Urinary bladder (tissue), 4 donors: Measurements from ENCODE around the gene NF1. TPM values are rescaled to one million over a fixed set of nuclear protein-coding genes. Genes with fewer than 3 reads are reported as not detected.

Source experiments
- DNase-seq: peaks from one replicate; pipeline ENCODE4 v3.0.0-alpha.2; 2015; ENCODE audit errors: extremely low spot score
- H3K27ac ChIP-seq: one replicate; pipeline ENCODE4 v1.5.1; 2013; ENCODE audit warnings: low read depth, mild to moderate bottlenecking, moderate library complexity
- H3K36me3 ChIP-seq: one replicate; pipeline ENCODE4 v1.6.1; 2013; ENCODE audit warnings: mild to moderate bottlenecking, moderate library complexity; ENCODE audit not compliant: insufficient read depth
- H3K4me1 ChIP-seq: one replicate; pipeline ENCODE4 v1.6.1; 2013; ENCODE audit warnings: mild to moderate bottlenecking, moderate library complexity; ENCODE audit not compliant: insufficient read depth
- H3K4me3 ChIP-seq: one replicate; pipeline ENCODE4 v1.5.1; 2013; ENCODE audit warnings: low read depth, low read length
- WGBS: extraction: QIAGEN DNeasy Blood & Tissue Kit; methylation state at CpG from one replicate; pipeline ENCODE4 v1.1.7; 2013; 5-methylcytosine and 5-hydroxymethylcytosine counted together
- polyA plus RNA-seq: library from polyadenylated mRNA; stranded (reverse); fragments of 200-250 nt; gene quantifications from one replicate; pipeline ENCODE4 v1.2.3, GENCODE V29; 2013
- total RNA-seq: library from RNA; depleted of rRNA; stranded (reverse); fragments of >200 nt; gene quantifications from one replicate; pipeline ENCODE4 v1.2.3, GENCODE V29; 2014
- donor health status: healthy with polysubstance abuse.
- donor health status: healthy.

NF1 gene
- total and polyA plus RNA-seq, 2 donors: 12.2 to 135 TPM

DNA sequence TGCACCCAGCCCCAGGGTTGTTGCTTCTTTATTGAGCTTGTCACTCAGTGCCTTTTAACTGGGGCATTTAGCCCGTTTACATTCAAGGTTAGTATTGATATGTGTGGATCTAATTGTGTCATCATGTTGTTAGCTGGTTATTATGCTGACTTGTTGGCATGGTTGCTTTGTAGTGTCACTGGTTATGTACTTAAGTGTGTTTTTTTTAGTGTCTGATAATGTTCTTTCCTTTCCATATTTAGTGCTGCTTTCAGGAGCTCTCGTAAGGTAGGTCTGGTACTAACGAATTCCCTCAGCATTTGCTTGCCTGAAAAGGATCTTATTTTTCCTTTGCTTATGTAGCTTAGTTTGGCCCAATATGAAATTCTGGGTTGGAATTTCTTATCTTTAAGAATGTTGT, 33.5 kb downstream of the NF1 start:
- Histone ChIP-seq H3K27ac (no peak overlapping the region), H3K4me3 (no peak overlapping the region), H3K36me3 (no peaks in the 10 kb centered on the region), H3K4me1 (no peaks in the 10 kb centered on the region)
- no peak for DNase-seq
- WGBS: 92% methylated on average over 3 of the region's 3 CpGs

DNA sequence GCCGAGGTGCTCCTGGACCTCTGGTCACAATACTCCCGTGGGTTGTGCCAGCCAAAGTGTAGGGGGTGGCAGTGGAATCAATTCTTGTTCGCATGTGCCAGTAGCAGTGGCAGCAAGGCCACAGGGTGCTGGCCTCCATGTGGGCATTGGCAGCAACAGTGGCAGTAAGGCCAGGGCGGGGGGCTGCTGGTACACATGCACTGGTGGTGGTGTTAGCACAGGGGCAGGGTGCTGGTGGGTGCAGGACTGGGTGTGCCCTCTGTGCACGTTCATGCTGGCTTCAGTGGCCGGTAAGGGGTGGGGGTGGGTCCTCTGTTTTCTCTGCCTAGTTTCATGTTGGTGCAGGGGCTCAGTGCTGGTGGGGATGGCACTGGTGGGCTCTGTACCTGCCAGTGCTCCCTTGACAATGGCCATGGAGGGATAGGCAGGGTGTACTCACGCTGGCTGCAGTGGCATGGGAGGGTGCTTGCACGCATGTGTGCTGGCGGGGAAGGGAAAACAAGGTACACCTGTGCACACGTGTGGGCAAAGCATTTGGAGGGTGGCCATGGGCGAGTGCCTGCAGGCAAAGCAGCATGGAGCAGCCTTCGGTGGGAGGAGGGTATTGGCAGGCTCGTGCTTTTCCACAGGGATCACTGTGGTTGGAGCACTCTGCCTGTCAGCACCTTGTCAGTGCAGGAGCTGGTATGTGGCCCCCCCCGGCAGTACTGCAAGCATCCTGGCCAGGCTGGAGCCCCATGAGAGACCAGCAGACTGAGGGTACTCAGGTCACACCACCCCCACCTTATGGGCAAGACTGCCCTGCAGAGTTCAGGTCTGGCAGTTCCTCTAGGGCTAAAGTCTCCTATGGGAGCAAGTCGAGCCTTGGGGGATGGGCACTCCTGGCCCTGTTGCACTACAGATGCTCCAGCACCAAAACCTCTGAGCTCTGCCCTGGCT, 35.8 kb downstream of the NF1 start:
- 77% methylated on average over 15 of the region's 15 CpGs for WGBS
- no peak overlapping the region for H3K4me3 ChIP-seq
- H3K36me3 ChIP-seq: no peaks in the 10 kb centered on the region
- no peak for DNase-seq
- no peaks in the 10 kb centered on the region for H3K4me1 ChIP-seq
- H3K27ac ChIP-seq: no peak overlapping the region

DNA sequence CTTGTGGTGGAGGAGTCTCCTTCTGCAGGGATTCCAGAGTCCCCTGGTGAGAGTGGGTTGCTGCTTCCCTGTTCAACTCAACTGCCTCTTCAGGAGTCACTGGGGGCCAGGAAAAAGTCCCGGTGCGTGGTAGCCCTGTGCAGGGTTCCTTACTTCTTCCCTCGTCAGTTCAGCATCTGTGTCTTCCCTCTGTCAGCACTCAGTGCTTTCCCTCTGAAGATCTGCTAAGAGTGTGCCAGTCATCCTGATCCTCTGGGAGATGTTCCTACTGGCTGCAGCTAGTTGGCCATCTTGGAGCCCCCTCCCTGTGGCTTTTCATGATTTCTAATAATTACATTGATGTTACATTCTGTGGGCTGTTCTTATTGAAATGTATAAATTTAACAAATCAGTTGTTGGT, 36.5 kb downstream of the NF1 start:
- 85% methylated on average over 3 of the region's 3 CpGs for WGBS
- no peaks in the 10 kb centered on the region for H3K4me1 ChIP-seq
- H3K4me3 ChIP-seq: no peak overlapping the region
- no peak for DNase-seq
- no peak overlapping the region for H3K27ac ChIP-seq
- H3K36me3 ChIP-seq: no peaks in the 10 kb centered on the region

DNA sequence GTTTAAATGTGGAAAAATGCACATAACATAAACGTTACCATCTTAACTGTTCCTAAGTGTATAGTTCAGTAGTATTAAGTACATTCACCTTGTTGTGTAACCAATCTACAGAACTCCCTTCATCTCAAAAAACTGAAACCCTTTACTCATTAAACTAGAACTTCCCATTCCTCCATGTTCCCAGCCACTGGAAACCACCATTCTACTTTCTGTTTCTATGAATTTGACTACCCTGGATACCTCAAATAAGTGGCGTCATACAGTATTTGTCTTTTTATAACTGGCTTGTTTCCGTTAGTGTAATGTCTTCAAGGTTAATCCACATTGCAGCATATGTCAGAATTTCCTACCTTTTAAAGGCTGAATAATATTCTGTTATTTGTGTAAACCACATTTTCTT, 38.2 kb downstream of the NF1 start:
- H3K36me3 ChIP-seq: no peaks in the 10 kb centered on the region
- no peaks in the 10 kb centered on the region for H3K4me1 ChIP-seq
- WGBS: 93% methylated on average over 3 of the region's 3 CpGs
- DNase-seq: no peak
- H3K27ac ChIP-seq: no peak overlapping the region
- H3K4me3 ChIP-seq: no peak overlapping the region

DNA sequence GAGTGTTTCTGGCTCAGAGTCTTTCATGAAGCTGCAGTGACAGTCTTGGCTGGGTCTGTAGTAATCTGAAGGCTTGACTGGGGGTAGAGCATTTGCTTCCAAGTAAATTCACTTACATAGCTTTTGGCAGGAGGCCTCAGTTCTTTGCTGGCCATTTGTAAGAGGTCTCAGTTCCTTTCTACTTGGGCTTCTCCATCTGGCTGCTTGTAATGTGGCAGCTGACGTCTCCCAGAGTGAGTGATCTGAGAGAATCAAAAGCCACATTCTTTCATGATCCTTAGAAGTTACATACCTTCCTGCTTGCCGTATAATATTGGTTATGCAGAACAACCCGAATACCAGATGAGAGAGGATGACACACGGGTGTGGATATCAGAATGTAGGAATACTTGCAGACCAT, 39.8 kb downstream of the NF1 start:
- Histone ChIP-seq H3K4me3 (no peak overlapping the region), H3K4me1 (no peaks in the 10 kb centered on the region), H3K36me3 (peaks cover 2% of the 10 kb centered on the region), H3K27ac (no peak overlapping the region)
- WGBS: 69% methylated on average over 4 of the region's 4 CpGs
- DNase-seq: no peak

DNA sequence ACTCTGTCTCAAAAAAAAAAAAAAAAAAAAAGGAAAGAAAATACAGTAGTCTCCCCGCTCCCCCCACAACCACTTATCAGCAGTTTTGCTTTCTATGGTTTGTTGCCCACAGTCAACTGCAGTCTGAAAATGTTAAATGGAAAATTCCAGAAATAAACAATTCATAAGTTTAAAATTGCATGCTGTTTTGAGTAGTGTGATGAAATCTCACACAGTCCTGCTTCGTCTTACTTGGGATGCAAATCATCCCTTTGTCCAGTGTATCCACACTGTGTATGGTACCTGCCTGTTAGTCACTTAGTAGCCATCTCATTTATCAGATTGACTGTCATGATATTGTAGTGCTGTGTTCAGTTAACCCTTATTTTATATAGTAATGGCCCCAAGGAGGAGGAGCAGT, 41.5 kb downstream of the NF1 start:
- WGBS: 96% methylated on average over 2 of the region's 2 CpGs
- Histone ChIP-seq H3K27ac (no peak overlapping the region), H3K4me3 (no peak overlapping the region), H3K36me3 (peaks cover 2% of the 10 kb centered on the region), H3K4me1 (no peaks in the 10 kb centered on the region)
- no peak for DNase-seq

DNA sequence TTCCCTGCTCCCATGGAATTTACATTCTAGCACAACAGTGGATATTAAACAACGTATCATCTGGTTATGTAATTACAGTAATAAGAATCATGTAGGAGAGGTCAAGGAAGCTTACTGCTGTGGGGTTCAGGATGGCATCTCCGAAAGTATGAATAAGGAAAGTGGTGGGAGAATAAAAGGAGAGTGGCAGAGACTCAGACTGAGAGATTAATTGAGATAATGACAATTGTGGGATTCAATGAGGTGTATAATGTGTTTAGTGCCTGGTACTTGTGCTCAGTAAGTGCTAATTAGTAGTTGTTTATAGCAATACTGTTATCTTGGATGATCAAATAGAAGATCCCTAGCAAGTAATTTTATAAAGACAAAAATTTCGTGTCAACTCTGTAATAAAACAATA, 45.3 kb downstream of the NF1 start:
- Histone ChIP-seq H3K36me3 (peaks cover 2% of the 10 kb centered on the region), H3K4me3 (no peak overlapping the region), H3K4me1 (no peaks in the 10 kb centered on the region), H3K27ac (no peak overlapping the region)
- no peak for DNase-seq
- WGBS: 88% methylated on average over 3 of the region's 3 CpGs

DNA sequence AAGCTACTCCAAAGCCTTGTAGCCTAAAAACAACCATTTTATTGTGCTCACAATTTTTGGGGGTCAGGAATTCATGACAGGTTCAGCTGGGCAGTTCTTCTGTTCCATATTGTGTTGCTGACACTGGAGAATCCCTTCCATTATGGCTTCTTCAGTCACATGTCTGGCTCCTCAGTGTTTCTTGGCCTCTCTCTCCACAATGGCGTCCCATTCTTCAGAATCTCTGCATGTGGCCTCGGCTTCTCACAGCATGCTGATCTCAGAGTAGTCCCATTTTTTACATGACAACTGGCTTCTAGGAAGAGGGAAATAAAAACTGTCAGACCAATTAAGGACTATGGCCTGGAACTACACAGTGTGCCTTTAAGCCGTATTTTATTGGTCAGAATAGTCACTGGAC, 49.7 kb downstream of the NF1 start:
- H3K27ac ChIP-seq: no peak overlapping the region
- peaks cover 1% of the 10 kb centered on the region for H3K4me1 ChIP-seq
- WGBS: 93% methylated on average over 3 of the region's 3 CpGs
- no peak overlapping the region for H3K4me3 ChIP-seq
- peaks cover 2% of the 10 kb centered on the region for H3K36me3 ChIP-seq
- no peak for DNase-seq

DNA sequence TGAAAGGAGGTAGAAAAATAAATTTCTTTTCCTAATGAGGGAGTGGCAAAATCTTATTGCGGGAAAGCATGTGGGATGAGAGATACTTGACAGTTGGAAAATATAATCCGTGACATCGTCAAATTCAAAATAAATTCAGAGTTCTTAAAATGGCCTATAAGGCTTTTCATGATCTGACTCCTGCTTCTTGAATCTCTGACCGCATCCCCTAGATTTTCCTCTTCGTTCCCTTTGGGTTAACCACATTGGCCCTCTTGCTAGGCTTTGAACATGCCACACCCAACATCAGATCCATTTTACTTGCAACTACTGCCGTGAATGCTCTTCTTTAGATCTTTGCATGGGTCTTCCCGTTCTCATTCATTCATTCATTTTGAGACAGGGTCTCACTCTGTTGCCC, 50.1 kb downstream of the NF1 start:
- no peak overlapping the region for H3K4me3 ChIP-seq
- H3K4me1 ChIP-seq: peaks cover 2% of the 10 kb centered on the region
- no peak overlapping the region for H3K27ac ChIP-seq
- peaks cover 2% of the 10 kb centered on the region for H3K36me3 ChIP-seq
- WGBS: 83% methylated on average over 7 of the region's 7 CpGs
- DNase-seq: no peak

DNA sequence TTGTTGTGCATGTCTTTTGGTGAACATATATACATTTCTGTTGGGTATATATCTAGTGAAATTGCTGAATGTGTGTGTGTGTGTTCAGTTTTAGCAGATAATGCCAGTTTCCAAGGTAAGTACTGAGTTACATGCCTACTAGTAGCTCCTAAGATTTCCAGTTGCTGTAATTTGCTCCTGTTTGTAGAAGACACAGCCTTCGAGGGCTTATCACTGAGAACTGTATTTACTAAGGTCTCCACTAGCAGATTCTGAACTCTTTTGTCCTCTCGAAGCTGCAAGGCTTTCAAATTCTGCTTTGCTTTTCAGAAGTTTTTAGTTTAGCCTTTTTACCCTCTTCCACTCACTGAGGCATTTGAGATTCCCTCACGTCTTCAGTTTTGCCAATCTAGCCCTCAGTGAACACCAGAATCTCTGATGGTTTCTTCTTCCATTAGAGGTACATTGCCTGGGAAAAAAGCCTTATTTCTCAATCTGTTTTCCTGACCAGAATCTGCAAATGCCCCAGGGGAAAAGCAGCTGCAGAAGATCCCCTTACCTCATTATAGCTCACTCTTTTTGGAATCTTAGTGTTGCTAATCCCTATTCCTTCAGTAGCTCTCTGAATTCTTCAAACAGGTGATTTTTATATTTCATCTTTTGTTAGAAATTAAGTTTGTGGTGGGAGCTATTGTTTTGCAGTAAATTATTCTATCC, 52.9 kb downstream of the NF1 start:
- Histone ChIP-seq H3K4me3 (no peak overlapping the region), H3K4me1 (peaks cover 2% of the 10 kb centered on the region), H3K27ac (no peak overlapping the region), H3K36me3 (peaks cover 2% of the 10 kb centered on the region)
- WGBS: 70% methylated on average over 3 of the region's 3 CpGs
- no peak for DNase-seq

DNA sequence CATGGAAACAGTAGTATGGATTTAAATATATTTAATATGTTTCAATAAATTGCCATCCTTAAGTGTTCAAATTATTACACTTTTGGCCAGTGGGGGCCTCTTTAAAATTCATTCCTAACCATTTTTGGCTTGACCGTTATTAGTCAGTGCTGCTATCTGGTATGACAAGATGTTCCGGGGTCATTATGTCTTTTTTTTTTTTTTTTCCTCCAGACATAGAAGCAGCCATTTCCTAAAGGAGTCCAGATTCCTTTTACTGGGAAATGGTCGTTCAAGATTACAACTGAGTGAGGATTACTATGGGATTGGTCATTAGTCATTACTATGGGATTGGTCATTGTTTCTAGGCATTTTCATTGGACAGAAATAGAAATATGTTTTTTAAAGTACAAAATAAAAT, 53.4 kb downstream of the NF1 start:
- H3K27ac ChIP-seq: no peak overlapping the region
- peaks cover 2% of the 10 kb centered on the region for H3K36me3 ChIP-seq
- 85% methylated on average over 3 of the region's 3 CpGs for WGBS
- peaks cover 2% of the 10 kb centered on the region for H3K4me1 ChIP-seq
- H3K4me3 ChIP-seq: no peak overlapping the region
- no peak for DNase-seq

DNA sequence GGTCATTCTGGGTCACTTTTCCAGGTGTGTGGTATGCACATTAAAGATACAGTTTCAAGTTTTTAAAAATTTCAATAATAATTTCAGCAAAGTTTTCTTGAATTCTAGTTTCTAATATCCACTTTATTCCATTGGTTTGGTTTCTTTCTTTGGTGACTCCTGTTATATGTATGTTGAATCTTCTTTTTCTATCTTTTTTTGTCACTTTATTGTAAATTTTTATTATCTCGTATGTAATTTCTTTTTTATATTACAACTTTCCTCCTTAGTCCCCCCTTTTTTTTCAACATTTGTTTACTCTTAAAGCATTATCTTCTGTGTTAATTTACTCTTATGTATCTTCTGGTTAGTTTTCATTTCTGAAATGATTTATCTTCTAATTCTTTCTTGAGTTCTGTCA, 57.5 kb downstream of the NF1 start:
- no peak for DNase-seq
- 96% methylated on average over 1 of the region's 1 CpG for WGBS
- Histone ChIP-seq H3K4me3 (no peak overlapping the region), H3K4me1 (peaks cover 2% of the 10 kb centered on the region), H3K36me3 (no peaks in the 10 kb centered on the region), H3K27ac (no peak overlapping the region)

DNA sequence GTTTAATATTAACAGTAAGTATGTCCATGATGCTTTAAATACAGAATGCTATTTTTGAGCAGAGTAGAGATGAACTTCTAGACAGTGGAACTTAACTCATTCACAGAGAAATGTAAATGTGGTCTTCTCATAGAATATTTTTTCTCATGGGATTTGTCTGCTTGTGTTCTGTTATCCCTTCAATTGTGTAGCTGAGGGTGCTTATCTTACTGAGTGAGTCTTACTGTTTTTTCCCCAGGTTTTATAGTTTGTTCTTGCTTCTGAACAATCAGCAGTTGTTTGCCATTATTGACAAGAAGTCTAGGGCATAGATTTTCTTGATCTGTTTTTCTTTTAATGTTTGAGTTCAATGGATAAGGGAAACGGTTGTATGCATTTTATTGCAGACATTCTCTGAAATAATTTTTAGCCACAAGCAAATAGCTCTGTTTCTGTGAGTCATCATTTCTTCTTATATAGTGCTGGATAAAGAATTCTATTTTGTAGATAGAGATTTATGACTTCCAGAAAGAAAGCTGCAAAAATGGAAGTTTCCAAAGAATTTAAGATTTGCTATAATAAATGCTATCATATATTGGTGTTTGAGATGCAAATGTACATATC, 60.5 kb downstream of the NF1 start:
- no peak for DNase-seq
- Histone ChIP-seq H3K4me1 (no peaks in the 10 kb centered on the region), H3K4me3 (no peak overlapping the region), H3K27ac (no peak overlapping the region), H3K36me3 (no peaks in the 10 kb centered on the region)
- WGBS: 32% methylated on average over 1 of the region's 1 CpG

DNA sequence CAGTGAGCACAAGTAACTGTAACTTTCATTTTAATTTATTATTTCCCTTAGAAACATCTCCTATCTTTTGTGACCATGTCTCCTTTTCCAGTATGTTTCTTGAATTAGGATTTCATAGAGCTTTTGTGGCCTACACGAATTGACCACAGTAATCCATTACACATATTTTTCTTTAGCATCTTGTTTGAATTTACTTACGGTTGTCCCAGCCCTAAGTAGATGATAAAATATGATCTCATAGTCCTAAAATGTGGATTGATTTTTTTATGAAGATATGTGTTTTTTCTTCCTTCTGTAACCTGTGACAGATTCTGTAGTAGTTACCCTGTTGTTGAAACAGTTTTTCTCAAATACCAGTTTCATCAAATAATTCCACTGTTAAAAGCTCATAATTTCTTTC, 61.5 kb downstream of the NF1 start:
- no peak for DNase-seq
- no peaks in the 10 kb centered on the region for H3K36me3 ChIP-seq
- no peak overlapping the region for H3K4me3 ChIP-seq
- H3K27ac ChIP-seq: no peak overlapping the region
- WGBS: 61% methylated on average over 2 of the region's 2 CpGs
- no peaks in the 10 kb centered on the region for H3K4me1 ChIP-seq
